HCT116 (cell line): ENCODE measurements around the gene FNDC5. TPM values are rescaled to one million over a fixed set of nuclear protein-coding genes. Genes with fewer than 3 reads are reported as not detected.

Source experiments
- ATAC-seq: fragments of 200-7000 bp; cut with Tn5 transposase; 2 replicates; pipeline ENCODE4 v1.9.1; 2020; ENCODE audit warnings: mild to moderate bottlenecking, moderate library complexity
- BruUV-seq: library from RNA; stranded (reverse); fragments of 400-500 nt; replicated peaks from 2 replicates; lab custom pipeline; 2021; lab: Mats Ljungman, UMichigan
- CTCF ChIA-PET: fragments of 300-600 bp; sonication (Branson Sonifier 250); formaldehyde crosslinking; loops from one replicate; lab custom pipeline; 2021; ENCODE audit warnings: antibody characterized with exemption; lab: Charles Lee
- POLR2A ChIA-PET: fragments of 300-600, 350-600 bp; sonication (Branson Sonifier 250); formaldehyde crosslinking; loops from one replicate; lab custom pipeline; 2021; ENCODE audit warnings: antibody characterized with exemption; lab: Charles Lee
- RAD21 ChIA-PET, 2 experiments: fragments of 300-600 bp; sonication (Branson Sonifier 250); formaldehyde crosslinking; loops; one replicate each; lab custom pipeline; 2023; ENCODE audit warnings: low total read pairs in 2 of 2; ENCODE audit not compliant: uncharacterized antibody in 2 of 2, unreplicated experiment in 2 of 2, low non-redundant PET in 1 of 2; lab: Charles Lee
- DNase-seq: peaks from one replicate; pipeline ENCODE4 v3.0.0-alpha.2; 2010; ENCODE audit warnings: low read depth, low spot score
- H2AFZ ChIP-seq: fragments of 200-600 bp; shearing (Covaris generic), sonication (generic); 2 replicates; pipeline ENCODE4 v1.6.1; 2017; ENCODE audit warnings: low read depth, mixed run types, mixed read lengths, antibody characterized with exemption, low read length; ENCODE audit not compliant: poor library complexity, severe bottlenecking
- H3K27ac ChIP-seq: 2 replicates; pipeline ENCODE4 v1.5.1; 2012; ENCODE audit warnings: low read depth, low read length
- H3K27me3 ChIP-seq: fragments of 200-600 bp; sonication (generic); 2 replicates; pipeline ENCODE4 v1.6.1; 2016; ENCODE audit warnings: mixed run types, low read length, mixed read lengths; ENCODE audit not compliant: insufficient read depth
- H3K36me3 ChIP-seq, 2 experiments: fragments of 200-500 bp in 1 of 2; fragments of 200-600 bp in 1 of 2; sonication (Bioruptor generic) in 1 of 2; sonication (generic) in 1 of 2; 2 replicates each; pipeline versions ENCODE4 v1.5.1 to v1.6.1; 2014 to 2016; ENCODE audit warnings: low read length in 2 of 2, inconsistent platforms in 1 of 2, mixed read lengths in 1 of 2, mixed run types in 1 of 2; ENCODE audit not compliant: insufficient read depth in 2 of 2, control insufficient read depth in 1 of 2
- H3K4me1 ChIP-seq, 2 experiments: fragments of 200-600 bp in 1 of 2; sonication (generic) in 1 of 2; 2 replicates each; pipeline versions ENCODE4 v1.5.1 to v1.6.1; 2012 to 2017; ENCODE audit warnings: low read length in 2 of 2, inconsistent platforms in 1 of 2, mild to moderate bottlenecking in 1 of 2, mixed read lengths in 1 of 2, mixed run types in 1 of 2, moderate library complexity in 1 of 2; ENCODE audit not compliant: insufficient read depth in 2 of 2, control insufficient read depth in 1 of 2
- H3K4me2 ChIP-seq: fragments of 200-600 bp; sonication (generic); 2 replicates; pipeline ENCODE4 v1.6.1; 2017; ENCODE audit warnings: mixed run types, low read length, mixed read lengths
- H3K4me3 ChIP-seq, 2 experiments: fragments of 200-600 bp in 1 of 2; sonication (generic) in 1 of 2; replicated peaks in 1 of 2; 2 replicates each; pipeline ENCODE4 v1.5.1; 2011 to 2016; ENCODE audit warnings: low read length in 2 of 2, control low read depth in 1 of 2, low read depth in 1 of 2, mild to moderate bottlenecking in 1 of 2, mixed read lengths in 1 of 2, mixed run types in 1 of 2
- H3K79me2 ChIP-seq: fragments of 200-600 bp; sonication (generic); 2 replicates; pipeline ENCODE4 v1.6.1; 2017; ENCODE audit warnings: mild to moderate bottlenecking, mixed run types, low read length, moderate library complexity, mixed read lengths; ENCODE audit not compliant: insufficient read depth
- H3K9ac ChIP-seq: fragments of 200-600 bp; sonication (generic); 2 replicates; pipeline ENCODE4 v1.6.1; 2016; ENCODE audit warnings: low read length, mixed read lengths
- H3K9me2 ChIP-seq: fragments of 200-600 bp; sonication (generic), shearing (Covaris generic); 2 replicates; pipeline ENCODE4 v1.6.1; 2017; ENCODE audit warnings: mixed run types, mild to moderate bottlenecking, moderate library complexity; ENCODE audit not compliant: insufficient read depth
- H3K9me3 ChIP-seq, 2 experiments: fragments of 200-500 bp in 1 of 2; fragments of 200-600 bp in 1 of 2; sonication (Bioruptor generic) in 1 of 2; sonication (generic) in 1 of 2; 2 replicates each; pipeline ENCODE4 v1.6.1; 2014 to 2017; ENCODE audit warnings: low read length in 2 of 2, mixed read lengths in 2 of 2, inconsistent platforms in 1 of 2, low read depth in 1 of 2, mild to moderate bottlenecking in 1 of 2, mixed run types in 1 of 2, moderate library complexity in 1 of 2; ENCODE audit not compliant: control insufficient read depth in 1 of 2, insufficient read depth in 1 of 2
- H4K20me1 ChIP-seq: fragments of 200-600 bp; sonication (generic), shearing (Covaris generic); 2 replicates; pipeline ENCODE4 v1.6.1; 2017; ENCODE audit warnings: mixed run types, mild to moderate bottlenecking, moderate library complexity; ENCODE audit not compliant: insufficient read depth
- ATF3 ChIP-seq: IDR thresholded peaks from 2 replicates; pipeline ENCODE4 v1.6.1; 2012
- CBX3 ChIP-seq: IDR thresholded peaks from 2 replicates; pipeline ENCODE4 v1.6.1; 2012; ENCODE audit warnings: low read depth
- CEBPB ChIP-seq: IDR thresholded peaks from 2 replicates; pipeline ENCODE4 v1.6.1; 2012; ENCODE audit warnings: low read depth
- FOSL1 ChIP-seq: IDR thresholded peaks from 2 replicates; pipeline ENCODE4 v1.6.1; 2012; ENCODE audit warnings: low read depth
- POLR2A ChIP-seq: IDR thresholded peaks from 2 replicates; pipeline ENCODE4 v1.7.0; 2011; ENCODE audit warnings: borderline replicate concordance; ENCODE audit not compliant: insufficient read depth, insufficient read length; ENCODE audit errors: extremely low read depth
- POLR2AphosphoS5 ChIP-seq: IDR thresholded peaks from 2 replicates; pipeline ENCODE4 v1.6.1; 2011; ENCODE audit warnings: mild to moderate bottlenecking, low read depth, low read length, moderate library complexity
- REST ChIP-seq: IDR thresholded peaks from 2 replicates; pipeline ENCODE4 v1.6.1; 2012; ENCODE audit warnings: low read depth
- SP1 ChIP-seq: IDR thresholded peaks from 2 replicates; pipeline ENCODE4 v1.6.1; 2012; ENCODE audit warnings: low read depth
- SRF ChIP-seq: IDR thresholded peaks from 2 replicates; pipeline ENCODE4 v1.6.1; 2012; ENCODE audit warnings: low read depth
- ZBTB33 ChIP-seq: IDR thresholded peaks from 2 replicates; pipeline ENCODE4 v1.6.1; 2011; ENCODE audit warnings: mild to moderate bottlenecking, low read length, moderate library complexity; ENCODE audit not compliant: insufficient replicate concordance; ENCODE audit errors: extremely low read depth
- ZFX ChIP-seq: fragments of 450-650 bp; IDR thresholded peaks from 2 replicates; pipeline ENCODE4 v1.6.1; 2017
- ZNF274 ChIP-seq: fragments of 200-500 bp; sonication (Bioruptor generic); IDR thresholded peaks from 2 replicates; pipeline ENCODE4 v1.6.1; 2014; ENCODE audit warnings: mild to moderate bottlenecking, low read depth, low read length, inconsistent platforms
- intact Hi-C: fragments of 100-400 bp; cut with micrococcal nuclease; formaldehyde crosslinking; loops from 2 replicates; pipeline ENCODE4 v1.10.0; 2022
- total RNA-seq: library from RNA; stranded (reverse); gene quantifications from one replicate; pipeline ENCODE4 v1.2.1, GENCODE V29; 2021; ENCODE audit not compliant: unreplicated experiment

The FNDC5 gene
- total RNA-seq, 1 experiment from 2014 or later: not detected

- BruUV-seq: no TSS peak
- no peak overlapping the region for H3K4me2 ChIP-seq
- H3K79me2 ChIP-seq: no peaks in the 10 kb centered on the region
- H3K9ac ChIP-seq: no peak overlapping the region
- intact Hi-C loops: no loop called here
- H3K9me2 ChIP-seq: no peaks in the 10 kb centered on the region
- CTCF ChIA-PET: no interaction called here
- no peak for DNase-seq
- peaks cover 13 to 14% of the 10 kb centered on the region in 2 experiments; a peak in 2 of 4 replicates for H3K36me3 ChIP-seq
- no peaks in the 10 kb centered on the region for H3K4me1 ChIP-seq
- RAD21 ChIA-PET: no interaction called here
- ATAC-seq: no peak
- no peaks in the 10 kb centered on the region for H3K27me3 ChIP-seq
- no peaks in the 10 kb centered on the region; the same call in 1 of the 2 replicates for H4K20me1 ChIP-seq
- no peak for TF ChIP-seq SRF
- no peak for TF ChIP-seq ATF3
- no peak for TF ChIP-seq POLR2A
- TF ChIP-seq ZBTB33: no peak
- POLR2A ChIA-PET: no interaction called here
- no peaks in the 10 kb centered on the region for H3K9me3 ChIP-seq
- no peak overlapping the region for H3K4me3 ChIP-seq
- H2AFZ ChIP-seq: no peak overlapping the region
- H3K27ac ChIP-seq: no peak overlapping the region
Observed at GRCh38 chr1:32860566-32860965, 10.1 kb downstream of the FNDC5 start.

- Histone ChIP-seq H3K9me2 (no peaks in the 10 kb centered on the region), H3K36me3 (peaks cover 14 to 17% of the 10 kb centered on the region in 2 experiments; a peak in 2 of 4 replicates), H3K27me3 (no peaks in the 10 kb centered on the region), H3K9ac (no peak overlapping the region), H4K20me1 (no peaks in the 10 kb centered on the region; the same call in 1 of the 2 replicates), H3K27ac (no peak overlapping the region), H3K4me2 (no peak overlapping the region), H3K9me3 (no peaks in the 10 kb centered on the region), H3K4me3 (no peak overlapping the region), H3K79me2 (no peaks in the 10 kb centered on the region), H2AFZ (no peak overlapping the region), H3K4me1 (no peaks in the 10 kb centered on the region)
- ChIA-PET RAD21 (no interaction called here), POLR2A (no interaction called here), CTCF (no interaction called here)
- ATAC-seq: no peak
- no peak for TF ChIP-seq POLR2AphosphoS5
- TF ChIP-seq SP1: no peak
- no peak for TF ChIP-seq SRF
- no peak for TF ChIP-seq CEBPB
- TF ChIP-seq POLR2A: no peak
- TF ChIP-seq FOSL1: no peak
- TF ChIP-seq REST: no peak
- TF ChIP-seq CBX3: no peak
- TF ChIP-seq ZNF274: no peak
- TF ChIP-seq ZFX: no peak
- DNase-seq: no peak
- intact Hi-C loops: no loop called here
- no TSS peak for BruUV-seq
Observed at GRCh38 chr1:32859915-32860314, 10.8 kb downstream of the FNDC5 start.
